HG02763 (cell line): Measurements from ENCODE around the gene ANKRD50.

Experiments used
- ATAC-seq: cut with Tn5 transposase; IDR thresholded peaks from one replicate; pipeline ENCODE4 v1.9.1; 2021; ENCODE audit warnings: mild to moderate bottlenecking, moderate library complexity; ENCODE audit not compliant: unreplicated experiment

ANKRD50 gene, protein sequence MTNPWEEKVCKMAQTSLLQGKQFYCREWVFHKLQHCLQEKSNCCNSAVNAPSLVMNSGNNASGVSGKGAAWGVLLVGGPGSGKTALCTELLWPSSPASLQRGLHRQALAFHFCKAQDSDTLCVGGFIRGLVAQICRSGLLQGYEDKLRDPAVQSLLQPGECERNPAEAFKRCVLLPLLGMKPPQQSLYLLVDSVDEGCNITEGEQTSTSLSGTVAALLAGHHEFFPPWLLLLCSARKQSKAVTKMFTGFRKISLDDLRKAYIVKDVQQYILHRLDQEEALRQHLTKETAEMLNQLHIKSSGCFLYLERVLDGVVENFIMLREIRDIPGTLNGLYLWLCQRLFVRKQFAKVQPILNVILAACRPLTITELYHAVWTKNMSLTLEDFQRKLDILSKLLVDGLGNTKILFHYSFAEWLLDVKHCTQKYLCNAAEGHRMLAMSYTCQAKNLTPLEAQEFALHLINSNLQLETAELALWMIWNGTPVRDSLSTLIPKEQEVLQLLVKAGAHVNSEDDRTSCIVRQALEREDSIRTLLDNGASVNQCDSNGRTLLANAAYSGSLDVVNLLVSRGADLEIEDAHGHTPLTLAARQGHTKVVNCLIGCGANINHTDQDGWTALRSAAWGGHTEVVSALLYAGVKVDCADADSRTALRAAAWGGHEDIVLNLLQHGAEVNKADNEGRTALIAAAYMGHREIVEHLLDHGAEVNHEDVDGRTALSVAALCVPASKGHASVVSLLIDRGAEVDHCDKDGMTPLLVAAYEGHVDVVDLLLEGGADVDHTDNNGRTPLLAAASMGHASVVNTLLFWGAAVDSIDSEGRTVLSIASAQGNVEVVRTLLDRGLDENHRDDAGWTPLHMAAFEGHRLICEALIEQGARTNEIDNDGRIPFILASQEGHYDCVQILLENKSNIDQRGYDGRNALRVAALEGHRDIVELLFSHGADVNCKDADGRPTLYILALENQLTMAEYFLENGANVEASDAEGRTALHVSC (N-terminal part only)

DNA sequence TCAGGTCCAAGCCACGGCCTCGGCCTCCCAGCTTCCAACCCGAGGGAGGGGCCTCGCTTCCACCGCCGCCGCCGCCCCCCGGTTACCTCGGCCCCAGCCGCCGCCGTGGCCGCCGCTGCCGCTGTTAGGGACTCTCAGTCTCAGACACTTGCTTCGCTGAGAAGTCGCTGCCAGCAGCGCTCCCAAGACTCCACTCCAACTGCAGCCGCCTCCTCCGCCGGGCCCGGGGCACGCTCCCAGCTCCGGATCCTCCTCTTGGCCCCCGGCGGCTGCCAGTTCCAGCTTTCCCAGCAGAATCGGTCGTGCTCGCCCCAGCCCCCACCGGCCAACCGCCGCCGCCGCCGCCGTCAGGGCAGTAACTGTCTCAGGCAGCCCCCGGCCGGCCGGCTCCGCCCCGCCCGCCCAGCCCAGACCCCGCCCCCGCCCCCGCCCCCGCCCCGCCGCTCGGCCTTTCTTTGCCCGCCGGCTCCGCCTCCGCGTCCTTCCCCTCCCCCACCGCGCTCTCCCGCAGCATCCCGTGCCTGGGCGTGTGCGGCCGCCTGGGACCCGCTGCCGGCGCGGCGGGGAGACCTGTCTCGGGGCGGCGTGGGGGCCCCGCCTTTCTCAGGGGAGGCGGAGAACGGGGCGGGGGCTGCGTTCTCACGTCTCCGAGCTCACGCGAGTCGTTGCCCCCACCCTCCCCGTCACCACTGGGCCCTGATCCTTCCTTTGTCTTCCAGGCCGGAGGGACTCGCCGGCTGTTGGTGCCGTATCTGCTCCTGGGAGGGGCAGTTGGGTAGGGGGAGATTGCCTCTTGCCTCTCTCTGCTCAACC is at the start of gene ANKRD50:
TSS of gene ANKRD50 (minus strand) at position 361 of the 813 bp plus-strand sequence. CDS start 2,221 bp downstream, outside the sequence.
- ATAC-seq, result peak; percentile 70

GRCh38 chr4:124757126-124757525 is 44.6 kb upstream of the ANKRD50 start:
- ATAC-seq, result no peak

- no peak for ATAC-seq
These were observed 42.1 kb upstream of the ANKRD50 start for GRCh38 chr4:124754681-124755080.

DNA sequence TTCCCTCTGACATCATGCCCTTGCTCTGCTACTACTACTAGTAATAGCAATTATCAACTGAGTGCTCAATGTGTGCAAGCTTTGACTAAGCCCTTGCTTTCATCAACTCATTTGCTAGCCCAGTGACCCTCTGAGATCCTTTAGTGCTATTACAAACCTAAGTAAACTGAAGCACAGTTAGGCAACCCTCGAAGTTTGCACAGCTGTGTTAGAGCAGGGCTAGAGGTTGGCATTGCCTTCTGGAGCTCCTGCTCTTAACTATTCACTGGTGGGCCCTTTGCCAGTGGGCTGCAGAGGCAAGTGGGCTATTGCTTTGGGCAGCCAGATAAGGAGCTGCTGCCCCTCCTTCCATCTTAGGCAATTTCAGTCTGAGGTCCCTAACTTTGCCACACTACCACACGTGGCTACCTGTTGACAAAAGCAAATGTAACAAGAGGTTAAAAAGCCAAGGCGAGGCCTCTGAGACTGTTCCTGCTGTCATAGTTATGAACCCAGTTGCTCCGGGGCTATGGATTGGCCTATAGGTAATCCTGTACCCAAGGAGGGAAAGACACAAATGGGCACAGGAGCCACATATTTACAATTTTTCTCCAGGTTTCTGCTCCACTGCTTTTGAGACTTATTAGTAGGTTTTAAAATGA is 41.5 kb upstream of the ANKRD50 start:
- no peak for ATAC-seq

- no peak for ATAC-seq
These were observed 36.9 kb upstream of the ANKRD50 start for GRCh38 chr4:124749421-124749820.

GRCh38 chr4:124748965-124749364 is 36.4 kb upstream of the ANKRD50 start:
- no peak for ATAC-seq

GRCh38 chr4:124745985-124746801 is 33.7 kb upstream of the ANKRD50 start:
- no peak for ATAC-seq

DNA sequence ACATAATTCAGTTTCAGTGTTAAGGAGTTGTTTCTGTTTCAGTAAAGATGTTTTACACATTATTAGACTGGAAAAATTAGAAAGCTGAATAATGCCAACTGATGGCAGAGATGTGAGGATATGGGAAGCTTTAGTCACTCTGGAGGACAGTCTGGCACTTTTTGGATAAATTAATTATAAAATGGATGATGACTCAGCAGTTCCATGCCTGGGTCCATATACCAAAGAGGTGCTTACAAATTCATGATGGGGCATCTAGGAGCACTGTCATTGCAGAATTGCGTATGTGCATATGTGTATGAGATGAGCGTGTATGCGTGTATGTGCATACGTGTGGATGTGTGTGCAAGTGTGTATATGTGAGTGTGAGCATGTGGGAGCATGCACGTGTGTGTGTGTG is 31.2 kb upstream of the ANKRD50 start:
- no peak for ATAC-seq

GRCh38 chr4:124740501-124740900 is 28.0 kb upstream of the ANKRD50 start:
- no peak for ATAC-seq

DNA sequence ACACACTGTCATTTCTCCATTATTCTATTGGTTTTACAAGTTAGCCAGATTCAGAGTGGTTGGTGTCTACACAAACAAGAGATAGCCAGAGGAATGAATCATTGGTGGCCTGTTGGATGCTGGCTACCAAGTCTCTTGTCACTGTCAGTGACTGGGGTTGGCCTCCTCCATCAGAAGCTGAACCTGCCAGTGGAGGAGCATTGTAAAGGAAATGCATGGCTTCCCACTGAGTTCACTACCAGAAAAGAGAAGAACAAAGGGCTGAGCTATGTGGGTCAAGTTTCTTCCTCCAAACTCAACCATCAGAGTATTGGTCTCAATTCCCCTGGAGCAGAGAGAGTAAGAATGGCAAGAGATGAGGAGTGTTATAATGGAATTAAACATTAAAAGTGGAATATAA is 26.5 kb upstream of the ANKRD50 start:
- no peak for ATAC-seq

DNA sequence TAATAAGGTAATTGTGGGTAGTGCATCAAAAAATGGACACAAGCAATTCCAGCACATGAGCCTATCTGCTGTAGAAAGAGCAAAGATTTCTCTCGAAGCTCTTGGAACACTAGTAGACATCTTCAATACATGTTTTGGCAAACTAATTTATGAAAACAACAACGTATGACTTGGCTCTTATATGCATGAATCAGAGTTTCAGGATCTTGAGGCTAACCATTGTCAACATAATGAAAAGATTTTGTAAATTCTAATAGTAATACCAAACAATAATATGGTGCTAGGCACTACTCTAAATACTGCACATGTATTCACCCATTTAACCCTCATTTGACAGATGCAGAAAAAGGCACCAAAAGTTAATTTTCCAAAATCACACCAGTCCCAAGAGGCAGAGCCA is 25.1 kb upstream of the ANKRD50 start:
- no peak for ATAC-seq

DNA sequence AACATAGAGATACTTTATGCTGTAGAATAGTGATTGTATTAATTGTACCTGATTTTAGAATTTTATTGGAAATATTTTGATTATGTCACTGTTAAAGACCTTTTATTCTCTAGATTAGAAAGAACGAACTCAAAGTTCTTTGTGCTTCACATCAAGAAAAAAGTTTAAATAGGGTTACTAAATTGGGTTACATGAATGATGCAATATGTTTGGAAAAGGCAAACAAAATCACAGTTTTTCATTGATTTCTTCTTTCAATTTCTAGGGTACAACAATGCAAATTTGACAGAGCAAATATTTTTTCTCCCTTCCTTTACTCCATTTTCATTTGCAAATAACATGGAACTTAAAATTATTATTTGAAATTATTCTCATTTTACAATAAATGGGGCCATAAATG is 24.0 kb upstream of the ANKRD50 start:
- ATAC-seq, result no peak

DNA sequence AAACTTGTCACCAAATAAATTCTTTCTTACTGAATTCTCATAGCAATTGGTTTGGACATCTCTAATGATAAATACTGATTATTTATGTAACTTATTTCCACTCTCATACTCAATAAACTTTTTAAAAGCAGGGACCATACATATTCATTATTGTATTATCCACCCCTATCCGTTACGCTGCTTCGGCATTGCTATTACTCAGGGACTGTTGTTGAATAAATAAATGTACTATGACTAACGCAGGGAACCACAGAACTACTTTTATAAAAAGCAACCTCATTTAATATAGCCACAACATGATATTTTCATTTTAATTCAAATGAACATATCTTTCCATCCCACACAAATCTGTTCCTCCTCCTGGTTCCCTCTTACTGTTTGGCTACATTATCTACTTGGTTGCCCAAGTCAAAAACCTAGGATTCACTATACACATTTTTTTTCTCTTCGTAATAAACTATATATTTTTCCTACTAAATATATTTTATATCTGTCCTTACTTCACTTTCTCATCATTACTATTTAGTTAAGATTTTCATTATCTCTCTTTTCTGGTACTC is 14.9 kb upstream of the ANKRD50 start:
- no peak for ATAC-seq

DNA sequence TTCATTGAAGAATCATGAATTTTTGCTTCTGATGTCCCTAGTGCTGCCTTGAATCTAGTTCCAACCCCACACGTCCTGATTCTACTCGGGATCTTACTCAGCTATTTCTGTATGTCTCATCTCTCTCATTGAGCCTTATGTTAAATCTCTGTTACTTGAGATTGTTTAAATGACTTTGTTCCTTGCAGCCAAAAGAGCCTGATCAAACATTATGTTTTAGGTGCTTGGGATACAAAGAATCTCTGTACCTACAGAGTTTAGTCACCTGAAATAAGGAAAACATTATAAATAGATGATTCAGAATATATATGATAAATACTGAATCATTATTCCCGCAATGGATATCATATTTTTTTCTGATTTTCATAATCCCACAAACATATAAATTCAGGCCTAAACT is 13.7 kb upstream of the ANKRD50 start:
- no peak for ATAC-seq

- ATAC-seq, result no peak
These were observed 9.5 kb upstream of the ANKRD50 start for GRCh38 chr4:124722071-124722470.

GRCh38 chr4:124717101-124717500 is 4.6 kb upstream of the ANKRD50 start:
- ATAC-seq, result no peak

- ATAC-seq, result peak; percentile 33
These were observed 657 bp upstream of the ANKRD50 start for GRCh38 chr4:124713185-124713592.

- peak; percentile 21 for ATAC-seq
These were observed 811 bp downstream of the ANKRD50 start for GRCh38 chr4:124711471-124712371.
